Cardiac fibroblast (primary cell): Measurements from ENCODE around the gene PRPF40A.

Experiments used
- DNase-seq, 2 donors: peaks; one replicate each; pipeline versions ENCODE4 v3.0.0 to v3.0.0-alpha.2; 2010; ENCODE audit warnings: low read depth in 2 of 2
- H3K4me3 ChIP-seq, 2 donors: replicated peaks in 1 of 2; 1 replicate in 1 of 2; 2 replicates in 1 of 2; pipeline ENCODE4 v1.5.1; 2011; ENCODE audit warnings: low read depth in 2 of 2, low read length in 2 of 2, mild to moderate bottlenecking in 2 of 2, moderate library complexity in 1 of 2
- TF ChIP-seq, protein P1 (sequence below): IDR thresholded peaks from one replicate; pipeline ENCODE4 v1.5.1; 2011; ENCODE audit warnings: low read depth, mild to moderate bottlenecking, low read length, inconsistent platforms

PRPF40A gene

DNA sequence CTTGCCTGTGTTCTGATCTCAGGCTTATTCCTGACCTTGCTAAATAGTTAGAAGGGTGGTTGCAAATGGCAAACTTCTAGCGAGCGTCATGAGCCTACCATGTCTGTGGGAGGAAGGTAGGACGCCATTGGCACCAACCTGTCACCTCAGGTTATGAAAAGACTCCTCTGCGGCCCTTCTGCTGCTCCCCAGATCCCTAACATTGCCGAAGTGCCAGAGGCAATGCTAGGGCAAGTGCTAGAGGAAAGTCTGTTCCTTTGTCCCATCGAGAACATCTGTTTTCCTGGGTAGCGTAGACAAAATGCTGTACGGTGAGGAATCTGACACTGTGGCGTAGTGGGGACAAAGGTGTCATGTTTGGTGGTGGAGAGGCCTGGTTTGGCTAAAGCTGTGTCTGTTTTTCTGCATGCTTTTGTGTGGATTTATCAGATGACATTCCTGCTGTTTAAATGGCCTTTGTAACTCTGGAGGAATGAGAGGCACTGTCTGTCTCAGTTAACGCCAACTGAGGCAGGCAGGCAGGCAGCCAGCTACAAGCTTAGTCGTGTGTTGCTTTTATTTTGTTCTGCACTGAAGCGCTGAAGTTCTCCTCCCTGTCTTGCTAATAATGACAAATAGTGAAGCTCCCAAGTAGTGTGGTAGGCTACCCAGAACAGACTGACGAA, 94.1 kb downstream of the PRPF40A start:
- no peak overlapping the region for H3K4me3 ChIP-seq
- TF ChIP-seq, protein P1, sequence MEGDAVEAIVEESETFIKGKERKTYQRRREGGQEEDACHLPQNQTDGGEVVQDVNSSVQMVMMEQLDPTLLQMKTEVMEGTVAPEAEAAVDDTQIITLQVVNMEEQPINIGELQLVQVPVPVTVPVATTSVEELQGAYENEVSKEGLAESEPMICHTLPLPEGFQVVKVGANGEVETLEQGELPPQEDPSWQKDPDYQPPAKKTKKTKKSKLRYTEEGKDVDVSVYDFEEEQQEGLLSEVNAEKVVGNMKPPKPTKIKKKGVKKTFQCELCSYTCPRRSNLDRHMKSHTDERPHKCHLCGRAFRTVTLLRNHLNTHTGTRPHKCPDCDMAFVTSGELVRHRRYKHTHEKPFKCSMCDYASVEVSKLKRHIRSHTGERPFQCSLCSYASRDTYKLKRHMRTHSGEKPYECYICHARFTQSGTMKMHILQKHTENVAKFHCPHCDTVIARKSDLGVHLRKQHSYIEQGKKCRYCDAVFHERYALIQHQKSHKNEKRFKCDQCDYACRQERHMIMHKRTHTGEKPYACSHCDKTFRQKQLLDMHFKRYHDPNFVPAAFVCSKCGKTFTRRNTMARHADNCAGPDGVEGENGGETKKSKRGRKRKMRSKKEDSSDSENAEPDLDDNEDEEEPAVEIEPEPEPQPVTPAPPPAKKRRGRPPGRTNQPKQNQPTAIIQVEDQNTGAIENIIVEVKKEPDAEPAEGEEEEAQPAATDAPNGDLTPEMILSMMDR: no peak
- no peak for DNase-seq

GRCh38 chr2:152622219-152622618, 95.0 kb downstream of the PRPF40A start:
- H3K4me3 ChIP-seq: no peak overlapping the region
- no peak for DNase-seq
- TF ChIP-seq, protein P1: no peak

DNA sequence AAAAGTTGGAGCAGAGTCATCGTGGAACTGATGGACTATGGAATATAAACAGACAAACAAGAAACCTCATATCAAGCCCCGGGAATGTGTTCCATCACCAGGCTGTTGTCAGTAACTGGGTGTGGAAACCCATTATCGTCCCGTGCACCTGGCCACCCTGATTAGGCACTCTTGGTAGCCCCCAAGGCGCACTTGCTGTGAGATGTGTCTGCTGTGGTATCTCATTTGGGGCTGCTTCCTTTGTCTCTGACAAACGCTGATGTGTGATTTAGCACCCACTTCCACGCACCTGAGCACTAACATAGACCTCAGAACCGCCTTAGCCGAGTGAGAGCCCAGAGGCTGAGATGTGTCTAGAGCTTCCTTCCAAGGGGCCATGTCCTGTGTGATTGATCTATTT, 96.3 kb downstream of the PRPF40A start:
- DNase-seq: no peak
- TF ChIP-seq, protein P1: no peak
- H3K4me3 ChIP-seq: no peak overlapping the region

GRCh38 chr2:152620208-152620607, 97.1 kb downstream of the PRPF40A start:
- TF ChIP-seq, protein P1: no peak
- no peak overlapping the region for H3K4me3 ChIP-seq
- no peak for DNase-seq

DNA sequence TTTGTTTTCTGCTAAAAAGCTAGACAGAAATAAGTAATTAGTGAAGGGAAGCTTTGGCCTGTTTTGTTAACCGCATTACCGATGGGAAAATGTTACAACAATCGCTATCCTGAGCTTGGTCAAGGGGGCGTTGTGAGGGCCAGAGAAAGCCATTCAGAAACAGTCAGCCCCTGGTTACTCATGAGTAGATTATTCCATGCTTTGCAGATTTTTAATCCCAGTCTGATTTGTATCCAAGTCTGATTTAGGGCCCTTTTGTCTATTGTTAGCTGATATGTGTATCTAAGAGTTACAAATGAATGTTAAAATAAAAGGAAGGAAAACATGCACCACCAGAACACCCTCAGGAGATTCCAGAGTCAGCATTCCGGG, 99.1 kb downstream of the PRPF40A start:
- DNase-seq: no peak
- TF ChIP-seq, protein P1: no peak
- no peak overlapping the region for H3K4me3 ChIP-seq

DNA sequence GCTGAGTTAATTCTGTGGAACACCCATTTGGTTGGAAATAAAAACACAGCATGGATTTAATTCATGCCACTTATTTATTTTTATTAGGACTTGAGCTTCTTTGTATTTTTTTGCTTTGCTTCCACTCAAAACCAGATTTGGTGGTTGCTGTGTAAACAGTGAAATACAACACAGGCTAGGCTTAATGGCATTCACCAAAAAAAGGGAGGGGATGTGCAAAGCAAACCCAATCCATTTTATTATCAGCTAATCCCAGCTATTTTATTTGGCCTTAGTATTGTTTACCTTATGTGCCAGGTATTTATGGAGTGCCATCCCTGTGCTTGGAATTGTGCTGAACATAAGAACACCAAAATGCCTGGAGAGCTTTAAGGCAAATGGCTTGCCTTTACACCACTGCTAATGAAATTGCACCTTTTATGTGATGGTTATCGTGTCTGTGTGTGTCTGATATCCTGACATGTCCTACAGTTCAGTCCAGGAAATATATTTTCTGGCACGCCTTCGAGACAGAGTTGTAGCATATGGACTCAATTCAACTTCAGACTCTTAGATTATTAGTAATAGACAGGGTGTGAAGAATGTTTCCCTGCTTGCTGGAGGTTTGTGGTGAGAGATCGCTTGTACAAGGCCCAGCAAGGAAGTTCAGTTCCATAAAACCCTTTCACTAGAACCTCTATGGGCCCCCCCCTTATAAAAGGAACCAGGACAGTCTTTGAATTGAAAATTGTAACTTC, 99.6 kb downstream of the PRPF40A start:
- TF ChIP-seq, protein P1: no peak
- DNase-seq: no peak
- H3K4me3 ChIP-seq: no peak overlapping the region
